SK-N-SH treated with all-trans-retinoic acid at 6 μM for 48 hours (cell line): ENCODE data around the gene SGIP1.

ENCODE experiments used
- ATAC-seq: fragments of 200-7000 bp; cut with Tn5 transposase; 3 replicates; pipeline ENCODE4 v1.9.1; 2020; ENCODE audit warnings: mild to moderate bottlenecking, moderate library complexity
- ARNTL ChIP-seq: fragments of 450-650 bp; formaldehyde crosslinking; IDR thresholded peaks from 2 replicates; pipeline ENCODE4 v1.5.0; 2020; ENCODE audit warnings: low read depth, mild to moderate bottlenecking, moderate library complexity, borderline replicate concordance
- BACH2 ChIP-seq: fragments of 250-450 bp; sonication (Bioruptor Pico); IDR thresholded peaks from 2 replicates; pipeline ENCODE4 v1.9.0; 2021; ENCODE audit warnings: mild to moderate bottlenecking, borderline replicate concordance
- CSDC2 ChIP-seq: fragments of 250-450 bp; sonication (Bioruptor Pico); IDR thresholded peaks from 2 replicates; pipeline ENCODE4 v1.5.0; 2020; ENCODE audit warnings: mild to moderate bottlenecking, moderate library complexity
- ESRRG ChIP-seq: fragments of 250-450 bp; sonication (Bioruptor Pico); IDR thresholded peaks from 2 replicates; pipeline ENCODE4 v1.6.1; 2021; ENCODE audit warnings: mild to moderate bottlenecking
- GLIS3 ChIP-seq: fragments of 250-450 bp; sonication (Bioruptor Pico); IDR thresholded peaks from 2 replicates; pipeline ENCODE4 v1.5.0; 2020; ENCODE audit warnings: mild to moderate bottlenecking, moderate library complexity
- ISL1 ChIP-seq: fragments of 250-450 bp; sonication (Bioruptor Pico); IDR thresholded peaks from 2 replicates; pipeline ENCODE4 v2.1.2; 2022; ENCODE audit warnings: mild to moderate bottlenecking, moderate library complexity
- POU6F1 ChIP-seq: fragments of 250-450 bp; sonication (Bioruptor Pico); IDR thresholded peaks from 2 replicates; pipeline ENCODE4 v1.8.0; 2021; ENCODE audit warnings: low read depth, mild to moderate bottlenecking, moderate library complexity, borderline replicate concordance
- RARB ChIP-seq: fragments of 250-450 bp; sonication (Bioruptor Pico); IDR thresholded peaks from 2 replicates; pipeline ENCODE4 v1.8.0; 2021; ENCODE audit warnings: mild to moderate bottlenecking, moderate library complexity
- TCF4 ChIP-seq: fragments of 250-450 bp; sonication (Bioruptor Pico); IDR thresholded peaks from 2 replicates; pipeline ENCODE4 v1.8.0; 2021; ENCODE audit warnings: mild to moderate bottlenecking, moderate library complexity, borderline replicate concordance
- TF ChIP-seq, protein P1 (sequence below): fragments of 250-450 bp; sonication (Bioruptor Pico); IDR thresholded peaks from 2 replicates; pipeline ENCODE4 v1.5.1; 2020; ENCODE audit warnings: low read depth, mild to moderate bottlenecking, moderate library complexity
- TF ChIP-seq, protein P2 (sequence below): fragments of 250-450 bp; sonication (Bioruptor Pico); IDR thresholded peaks from 2 replicates; pipeline ENCODE4 v1.5.0; 2020; ENCODE audit warnings: mild to moderate bottlenecking, moderate library complexity
- TF ChIP-seq, protein P3 (sequence below): fragments of 250-450 bp; sonication (Bioruptor Pico); IDR thresholded peaks from 2 replicates; pipeline ENCODE4 v1.5.1; 2021; ENCODE audit warnings: mild to moderate bottlenecking, moderate library complexity
- TF ChIP-seq, protein P4 (sequence below): fragments of 250-450 bp; sonication (Bioruptor Pico); IDR thresholded peaks from 2 replicates; pipeline ENCODE4 v1.8.0; 2020; ENCODE audit warnings: mild to moderate bottlenecking, moderate library complexity, borderline replicate concordance

The SGIP1 gene

GRCh38 chr1:66490816-66491215 lies 43.1 kb upstream of the SGIP1 start:
- peak; percentile 86 for ATAC-seq
- TF ChIP-seq, protein P1, sequence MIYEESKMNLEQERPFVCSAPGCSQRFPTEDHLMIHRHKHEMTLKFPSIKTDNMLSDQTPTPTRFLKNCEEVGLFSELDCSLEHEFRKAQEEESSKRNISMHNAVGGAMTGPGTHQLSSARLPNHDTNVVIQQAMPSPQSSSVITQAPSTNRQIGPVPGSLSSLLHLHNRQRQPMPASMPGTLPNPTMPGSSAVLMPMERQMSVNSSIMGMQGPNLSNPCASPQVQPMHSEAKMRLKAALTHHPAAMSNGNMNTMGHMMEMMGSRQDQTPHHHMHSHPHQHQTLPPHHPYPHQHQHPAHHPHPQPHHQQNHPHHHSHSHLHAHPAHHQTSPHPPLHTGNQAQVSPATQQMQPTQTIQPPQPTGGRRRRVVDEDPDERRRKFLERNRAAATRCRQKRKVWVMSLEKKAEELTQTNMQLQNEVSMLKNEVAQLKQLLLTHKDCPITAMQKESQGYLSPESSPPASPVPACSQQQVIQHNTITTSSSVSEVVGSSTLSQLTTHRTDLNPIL = no peak
- TF ChIP-seq BACH2 (CRISPR knock-in tag) (no peak), TCF4 (CRISPR knock-in tag) (peak; percentile 91), GLIS3 (CRISPR knock-in tag) (0 out of 2 replicates have a peak, but pooled peaks have one; percentile 49), RARB (CRISPR knock-in tag) (no peak), CSDC2 (CRISPR knock-in tag) (no peak), ISL1 (CRISPR knock-in tag) (peak; percentile 72)
- TF ChIP-seq, protein P2, sequence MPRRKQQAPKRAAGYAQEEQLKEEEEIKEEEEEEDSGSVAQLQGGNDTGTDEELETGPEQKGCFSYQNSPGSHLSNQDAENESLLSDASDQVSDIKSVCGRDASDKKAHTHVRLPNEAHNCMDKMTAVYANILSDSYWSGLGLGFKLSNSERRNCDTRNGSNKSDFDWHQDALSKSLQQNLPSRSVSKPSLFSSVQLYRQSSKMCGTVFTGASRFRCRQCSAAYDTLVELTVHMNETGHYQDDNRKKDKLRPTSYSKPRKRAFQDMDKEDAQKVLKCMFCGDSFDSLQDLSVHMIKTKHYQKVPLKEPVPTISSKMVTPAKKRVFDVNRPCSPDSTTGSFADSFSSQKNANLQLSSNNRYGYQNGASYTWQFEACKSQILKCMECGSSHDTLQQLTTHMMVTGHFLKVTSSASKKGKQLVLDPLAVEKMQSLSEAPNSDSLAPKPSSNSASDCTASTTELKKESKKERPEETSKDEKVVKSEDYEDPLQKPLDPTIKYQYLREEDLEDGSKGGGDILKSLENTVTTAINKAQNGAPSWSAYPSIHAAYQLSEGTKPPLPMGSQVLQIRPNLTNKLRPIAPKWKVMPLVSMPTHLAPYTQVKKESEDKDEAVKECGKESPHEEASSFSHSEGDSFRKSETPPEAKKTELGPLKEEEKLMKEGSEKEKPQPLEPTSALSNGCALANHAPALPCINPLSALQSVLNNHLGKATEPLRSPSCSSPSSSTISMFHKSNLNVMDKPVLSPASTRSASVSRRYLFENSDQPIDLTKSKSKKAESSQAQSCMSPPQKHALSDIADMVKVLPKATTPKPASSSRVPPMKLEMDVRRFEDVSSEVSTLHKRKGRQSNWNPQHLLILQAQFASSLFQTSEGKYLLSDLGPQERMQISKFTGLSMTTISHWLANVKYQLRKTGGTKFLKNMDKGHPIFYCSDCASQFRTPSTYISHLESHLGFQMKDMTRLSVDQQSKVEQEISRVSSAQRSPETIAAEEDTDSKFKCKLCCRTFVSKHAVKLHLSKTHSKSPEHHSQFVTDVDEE (CRISPR knock-in tag) = 0 out of 2 replicates have a peak, but pooled peaks have one; percentile 70
- TF ChIP-seq, protein P3, sequence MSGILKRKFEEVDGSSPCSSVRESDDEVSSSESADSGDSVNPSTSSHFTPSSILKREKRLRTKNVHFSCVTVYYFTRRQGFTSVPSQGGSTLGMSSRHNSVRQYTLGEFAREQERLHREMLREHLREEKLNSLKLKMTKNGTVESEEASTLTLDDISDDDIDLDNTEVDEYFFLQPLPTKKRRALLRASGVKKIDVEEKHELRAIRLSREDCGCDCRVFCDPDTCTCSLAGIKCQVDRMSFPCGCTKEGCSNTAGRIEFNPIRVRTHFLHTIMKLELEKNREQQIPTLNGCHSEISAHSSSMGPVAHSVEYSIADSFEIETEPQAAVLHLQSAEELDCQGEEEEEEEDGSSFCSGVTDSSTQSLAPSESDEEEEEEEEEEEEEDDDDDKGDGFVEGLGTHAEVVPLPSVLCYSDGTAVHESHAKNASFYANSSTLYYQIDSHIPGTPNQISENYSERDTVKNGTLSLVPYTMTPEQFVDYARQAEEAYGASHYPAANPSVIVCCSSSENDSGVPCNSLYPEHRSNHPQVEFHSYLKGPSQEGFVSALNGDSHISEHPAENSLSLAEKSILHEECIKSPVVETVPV (CRISPR knock-in tag) = peak; percentile 29; the same call in 1 of the 2 replicates

DNA sequence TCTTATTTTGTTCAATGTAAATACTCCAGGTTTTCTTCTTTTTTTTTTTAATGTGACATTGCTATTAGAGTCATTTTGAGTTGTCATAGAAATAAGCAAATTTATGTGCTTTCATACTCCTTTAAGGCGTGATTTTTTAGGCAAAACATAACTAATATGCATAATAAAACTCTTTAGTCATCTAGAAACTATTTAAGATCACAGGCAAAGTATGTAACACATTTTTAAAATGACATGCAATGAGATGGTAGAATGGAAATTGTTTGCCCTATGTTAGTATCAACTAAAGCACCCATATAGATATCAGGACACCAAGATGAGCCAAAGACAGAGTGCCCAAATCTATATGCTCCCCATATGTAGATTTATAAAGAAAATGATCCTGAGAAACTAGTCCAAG lies 41.5 kb upstream of the SGIP1 start:
- ATAC-seq = no peak
- TF ChIP-seq, protein P3 (CRISPR knock-in tag) = no peak
- TF ChIP-seq, protein P2 (CRISPR knock-in tag) = no peak
- no peak for TF ChIP-seq ARNTL
- TF ChIP-seq, protein P4, sequence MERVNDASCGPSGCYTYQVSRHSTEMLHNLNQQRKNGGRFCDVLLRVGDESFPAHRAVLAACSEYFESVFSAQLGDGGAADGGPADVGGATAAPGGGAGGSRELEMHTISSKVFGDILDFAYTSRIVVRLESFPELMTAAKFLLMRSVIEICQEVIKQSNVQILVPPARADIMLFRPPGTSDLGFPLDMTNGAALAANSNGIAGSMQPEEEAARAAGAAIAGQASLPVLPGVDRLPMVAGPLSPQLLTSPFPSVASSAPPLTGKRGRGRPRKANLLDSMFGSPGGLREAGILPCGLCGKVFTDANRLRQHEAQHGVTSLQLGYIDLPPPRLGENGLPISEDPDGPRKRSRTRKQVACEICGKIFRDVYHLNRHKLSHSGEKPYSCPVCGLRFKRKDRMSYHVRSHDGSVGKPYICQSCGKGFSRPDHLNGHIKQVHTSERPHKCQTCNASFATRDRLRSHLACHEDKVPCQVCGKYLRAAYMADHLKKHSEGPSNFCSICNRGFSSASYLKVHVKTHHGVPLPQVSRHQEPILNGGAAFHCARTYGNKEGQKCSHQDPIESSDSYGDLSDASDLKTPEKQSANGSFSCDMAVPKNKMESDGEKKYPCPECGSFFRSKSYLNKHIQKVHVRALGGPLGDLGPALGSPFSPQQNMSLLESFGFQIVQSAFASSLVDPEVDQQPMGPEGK (CRISPR knock-in tag) = no peak
- no peak for TF ChIP-seq GLIS3 (CRISPR knock-in tag)
- no peak for TF ChIP-seq POU6F1 (CRISPR knock-in tag)
- no peak for TF ChIP-seq BACH2 (CRISPR knock-in tag)
- TF ChIP-seq RARB (CRISPR knock-in tag) = no peak

- no peak for ATAC-seq
- TF ChIP-seq GLIS3 (CRISPR knock-in tag) (no peak), ARNTL (no peak), ESRRG (CRISPR knock-in tag) (no peak)
Measured at GRCh38 chr1:66493731-66494130, 40.2 kb upstream of the SGIP1 start.
